COLO668 (cell line): ENCODE results near the gene ABHD15.
"Not testable (repeated sequence)": the region's sequence is repeated elsewhere in the genome, so short reads cannot be mapped to it uniquely, and the experiment has no call there.

Source experiments
- DNase-seq: peaks from one replicate; lab custom pipeline; 2025; ENCODE audit not compliant: unreplicated experiment; lab: John Stamatoyannopoulos, UW

Gene ABHD15

GRCh38 chr17:29571486-29571882 lies 4.6 kb upstream of the ABHD15 start:
- DNase-seq = no peak

GRCh38 chr17:29570521-29570920 lies 3.7 kb upstream of the ABHD15 start:
- DNase-seq = no peak

GRCh38 chr17:29569245-29569950 lies 2.6 kb upstream of the ABHD15 start:
- DNase-seq = no peak

- peak; percentile 76 for DNase-seq
Measured at GRCh38 chr17:29568331-29569244, 1.8 kb upstream of the ABHD15 start, which contains the start of gene TP53I13. Gene TP53I13 (plus strand): TSS chr17:29568701. CDS start chr17:29568759, 58 bp downstream.

- DNase-seq = peak; percentile 60
Measured at GRCh38 chr17:29567554-29568330, 905 bp upstream of the ABHD15 start.

- peak; percentile 42 for DNase-seq
Measured at GRCh38 chr17:29567304-29567553, 392 bp upstream of the ABHD15 start.

GRCh38 chr17:29565643-29566472 lies 979 bp downstream of the ABHD15 start:
- DNase-seq = peak; percentile 54

- DNase-seq = peak; percentile 18
Measured at GRCh38 chr17:29563816-29564215, 3.0 kb downstream of the ABHD15 start.

- no peak for DNase-seq
Measured at GRCh38 chr17:29562615-29563014, 4.2 kb downstream of the ABHD15 start.

- no peak for DNase-seq
Measured at GRCh38 chr17:29561554-29562517, 5.0 kb downstream of the ABHD15 start.

GRCh38 chr17:29560316-29560715 lies 6.5 kb downstream of the ABHD15 start:
- no peak for DNase-seq

- DNase-seq = no peak
Measured at GRCh38 chr17:29559640-29560039, 7.2 kb downstream of the ABHD15 start.

- not testable (repeated sequence) for DNase-seq
Measured at GRCh38 chr17:29558139-29558538, 8.7 kb downstream of the ABHD15 start.

- no peak for DNase-seq
Measured at GRCh38 chr17:29557739-29558116, 9.1 kb downstream of the ABHD15 start.

- no peak for DNase-seq
Measured at GRCh38 chr17:29557085-29557738, 9.6 kb downstream of the ABHD15 start.

- DNase-seq = peak; percentile 21
Measured at GRCh38 chr17:29555840-29556239, 11.0 kb downstream of the ABHD15 start.

GRCh38 chr17:29549177-29549923 lies 17.5 kb downstream of the ABHD15 start:
- no peak for DNase-seq

GRCh38 chr17:29546830-29547229 lies 20.0 kb downstream of the ABHD15 start:
- DNase-seq = no peak
